H1 (cell line): ENCODE data around the gene MYLK4. TPM values are rescaled to one million over a fixed set of nuclear protein-coding genes. Genes with fewer than 3 reads are reported as not detected.

Source experiments
- CEBPB ChIP-seq: IDR thresholded peaks from 2 replicates; pipeline ENCODE4 v1.6.1; 2012; ENCODE audit warnings: low read depth, low read length
- JUN ChIP-seq: IDR thresholded peaks from 2 replicates; pipeline ENCODE4 v1.6.1; 2011; ENCODE audit warnings: low read depth, mild to moderate bottlenecking, improper control_type of control experiment, low read length
- KDM4A ChIP-seq: IDR thresholded peaks from one replicate; pipeline ENCODE4 v1.7.1; 2012; ENCODE audit warnings: low read depth, mild to moderate bottlenecking, moderate library complexity, low read length, inconsistent platforms; ENCODE audit not compliant: severe bottlenecking
- SAP30 ChIP-seq: fragments of 300-600 bp; sonication (generic); IDR thresholded peaks from 2 replicates; pipeline ENCODE4 v1.7.1; 2012; ENCODE audit warnings: low read length, moderate library complexity, mild to moderate bottlenecking, inconsistent platforms; ENCODE audit not compliant: insufficient read depth, insufficient replicate concordance
- polyA plus RNA-seq, 7 experiments: library from polyadenylated mRNA; depleted of rRNA in 3 of 7; stranded (reverse) in 5 of 7; unstranded in 2 of 7; fragments of >200 nt in 5 of 7; fragments of 200-250 nt in 2 of 7; gene quantifications; 1 replicate in 5 of 7; 2 replicates in 1 of 7; 4 replicates in 1 of 7; pipeline versions ENCODE4 v1.2.1 to v1.2.3, GENCODE V29; 2011 to 2013; ENCODE audit warnings: missing spikeins in 2 of 7, mixed read lengths in 2 of 7
- total RNA-seq: library from RNA; stranded (reverse); fragmentation: NEBNext Ultra II Directional; extraction: Animal tissue kit (Norgen Biotek cat#: 25700); gene quantifications from 2 replicates; pipeline ENCODE4 v1.2.1, GENCODE V29; 2021

The MYLK4 gene
- total and polyA plus RNA-seq, 2 of the 8 experiments (the other 6 are each of a cell fraction or from before 2014, with no cell fraction given), result 0.11 to 0.17 TPM

DNA sequence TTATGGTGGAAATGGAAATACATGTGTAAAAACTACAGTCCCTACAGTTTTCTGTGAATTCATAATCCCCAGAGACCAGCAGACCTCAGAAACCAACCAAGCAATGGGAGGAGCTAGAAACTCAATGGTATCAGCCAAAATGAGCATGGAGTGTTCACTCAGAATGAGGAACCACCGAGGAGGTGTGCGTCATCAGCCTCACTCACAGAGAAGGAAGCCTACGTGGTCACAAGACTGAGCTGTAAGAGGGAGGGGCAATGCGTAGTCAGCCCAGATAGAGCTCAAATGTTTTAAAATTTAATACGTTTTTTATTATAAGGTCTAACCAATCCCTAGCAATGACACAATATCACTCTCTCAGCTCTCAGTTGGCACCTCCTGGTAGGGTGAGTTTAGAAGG is 17.4 kb downstream of the MYLK4 start (continued):
- no peak for TF ChIP-seq CEBPB
- no peak for TF ChIP-seq JUN
- TF ChIP-seq SAP30, result no peak
- TF ChIP-seq KDM4A, result no peak
